ENCODE results near the gene SPTBN1.

The SPTBN1 gene

DNA sequence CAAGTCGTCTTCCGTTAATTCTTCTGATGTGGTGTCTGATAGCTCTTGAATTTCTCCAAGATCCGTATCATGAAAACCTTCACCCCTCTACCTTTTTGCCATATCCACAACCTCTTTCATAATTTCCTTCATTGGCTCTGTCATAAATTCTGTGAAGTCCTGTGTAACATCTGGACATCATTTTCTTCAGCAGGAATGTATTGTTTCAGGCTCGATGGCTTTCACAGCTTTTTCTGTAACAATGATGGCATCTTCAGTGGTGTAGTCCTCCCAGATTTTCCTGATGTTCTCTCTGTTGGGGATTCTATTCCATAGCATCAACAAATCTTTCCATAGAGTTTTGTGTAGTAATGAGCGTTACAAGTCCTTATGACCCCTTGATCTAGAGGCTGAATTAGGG, 153.1 kb downstream of the SPTBN1 start:
- TF ChIP-seq, protein P1, sequence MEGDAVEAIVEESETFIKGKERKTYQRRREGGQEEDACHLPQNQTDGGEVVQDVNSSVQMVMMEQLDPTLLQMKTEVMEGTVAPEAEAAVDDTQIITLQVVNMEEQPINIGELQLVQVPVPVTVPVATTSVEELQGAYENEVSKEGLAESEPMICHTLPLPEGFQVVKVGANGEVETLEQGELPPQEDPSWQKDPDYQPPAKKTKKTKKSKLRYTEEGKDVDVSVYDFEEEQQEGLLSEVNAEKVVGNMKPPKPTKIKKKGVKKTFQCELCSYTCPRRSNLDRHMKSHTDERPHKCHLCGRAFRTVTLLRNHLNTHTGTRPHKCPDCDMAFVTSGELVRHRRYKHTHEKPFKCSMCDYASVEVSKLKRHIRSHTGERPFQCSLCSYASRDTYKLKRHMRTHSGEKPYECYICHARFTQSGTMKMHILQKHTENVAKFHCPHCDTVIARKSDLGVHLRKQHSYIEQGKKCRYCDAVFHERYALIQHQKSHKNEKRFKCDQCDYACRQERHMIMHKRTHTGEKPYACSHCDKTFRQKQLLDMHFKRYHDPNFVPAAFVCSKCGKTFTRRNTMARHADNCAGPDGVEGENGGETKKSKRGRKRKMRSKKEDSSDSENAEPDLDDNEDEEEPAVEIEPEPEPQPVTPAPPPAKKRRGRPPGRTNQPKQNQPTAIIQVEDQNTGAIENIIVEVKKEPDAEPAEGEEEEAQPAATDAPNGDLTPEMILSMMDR (IDR thresholded peaks at IDR 0.05; ENCODE audit: low read depth, low read length) = no peak
- no peak overlapping the region for H3K4me3 ChIP-seq (ENCODE audit: low read depth, low read length)

DNA sequence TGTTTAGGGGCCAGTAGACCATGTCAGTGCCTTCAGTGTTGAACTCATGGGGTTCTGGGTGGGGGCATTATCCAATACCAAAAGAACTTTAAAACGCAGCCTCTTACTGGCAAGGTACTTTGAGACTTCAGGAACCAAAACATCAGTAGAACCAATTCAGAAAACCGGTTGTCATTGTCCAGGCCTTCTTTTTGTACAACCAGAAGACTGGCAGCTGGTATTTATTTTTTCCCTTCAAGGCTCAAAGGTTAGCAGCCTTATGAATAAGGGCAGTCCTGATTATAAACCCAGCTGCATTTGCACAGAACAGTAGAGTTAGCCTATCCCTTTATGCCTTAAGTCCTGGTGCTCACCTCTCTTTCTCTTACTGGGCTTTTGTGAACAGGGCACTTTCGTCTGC, 153.5 kb downstream of the SPTBN1 start:
- H3K4me3 ChIP-seq (ENCODE audit: low read depth, low read length) = no peak overlapping the region
- TF ChIP-seq, protein P1 (IDR thresholded peaks at IDR 0.05; ENCODE audit: low read depth, low read length) = no peak

DNA sequence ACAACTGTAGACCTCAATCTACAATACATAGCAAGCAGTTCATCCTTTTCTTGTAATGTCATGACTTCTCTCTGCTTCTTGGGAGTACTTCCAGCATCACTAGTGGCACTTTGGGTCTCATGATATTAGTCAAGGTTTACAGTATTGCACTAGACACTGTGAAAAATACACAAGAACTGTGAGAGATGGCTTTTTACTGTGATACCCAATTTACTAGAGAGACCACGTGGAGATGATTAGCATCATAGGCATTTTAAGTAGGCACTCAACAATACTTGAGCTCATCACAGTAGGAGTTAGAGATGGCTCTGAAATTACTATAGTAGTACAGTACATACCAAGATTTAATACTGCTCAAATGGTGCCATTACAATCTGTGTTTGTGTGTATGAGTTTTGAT, 154.6 kb downstream of the SPTBN1 start:
- TF ChIP-seq, protein P1 (IDR thresholded peaks at IDR 0.05; ENCODE audit: low read depth, low read length) = no peak

DNA sequence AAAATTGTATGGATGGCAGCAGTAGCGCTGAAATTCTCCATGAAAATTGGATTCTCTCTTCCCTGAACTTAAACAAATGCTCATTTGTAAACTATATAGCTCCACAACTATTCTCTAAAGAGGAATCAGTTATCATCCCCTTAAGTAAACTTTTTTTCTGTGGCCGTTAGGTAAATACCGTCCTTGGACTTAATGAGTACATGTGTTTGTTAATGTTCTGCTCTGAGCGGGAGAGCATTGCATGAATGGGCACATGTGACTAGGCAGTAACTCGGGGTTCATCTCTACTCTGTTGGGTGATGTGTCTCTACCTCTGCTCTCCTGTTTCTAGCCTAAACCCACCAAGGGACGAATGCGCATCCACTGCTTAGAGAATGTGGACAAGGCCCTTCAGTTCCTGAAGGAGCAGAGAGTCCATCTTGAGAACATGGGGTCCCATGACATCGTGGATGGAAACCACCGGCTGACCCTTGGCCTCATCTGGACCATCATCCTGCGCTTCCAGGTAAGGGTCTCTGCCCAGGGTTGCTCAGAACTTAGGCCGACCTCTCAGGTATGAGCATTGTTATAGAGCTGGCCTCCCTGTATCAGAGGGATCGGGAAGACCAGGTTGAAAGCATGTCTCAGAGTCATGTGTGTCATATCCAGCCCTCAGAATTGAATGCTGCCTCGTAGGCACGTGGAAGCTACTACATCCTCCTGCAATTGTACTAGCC, 155.9 kb downstream of the SPTBN1 start:
- TF ChIP-seq, protein P1 (IDR thresholded peaks at IDR 0.05; ENCODE audit: low read depth, low read length) = no peak
- no peak overlapping the region for H3K4me3 ChIP-seq (ENCODE audit: low read depth, low read length)

More for the DNA sequence above, 154.6 kb downstream of the SPTBN1 start:
- H3K4me3 ChIP-seq (ENCODE audit: low read depth, low read length) = no peak overlapping the region

DNA sequence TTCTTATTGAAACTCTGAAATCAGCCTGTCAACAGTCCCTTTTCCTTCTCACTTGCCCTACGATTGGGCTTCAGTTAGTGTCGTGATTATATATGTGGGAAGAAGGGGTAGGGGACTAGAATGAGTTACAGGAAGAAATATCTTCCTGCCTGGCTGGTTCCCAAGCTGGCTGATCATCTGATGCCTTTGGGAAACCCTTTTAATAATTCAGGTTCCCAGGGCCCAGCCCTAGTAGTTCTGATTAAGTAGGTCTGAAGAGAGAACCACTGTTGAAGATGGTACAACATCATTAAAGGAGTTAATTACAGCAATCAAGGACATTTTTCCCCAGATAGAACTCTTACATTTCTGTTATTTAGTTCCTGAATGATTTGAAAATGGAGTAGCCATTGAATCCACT, 157.3 kb downstream of the SPTBN1 start:
- H3K4me3 ChIP-seq (ENCODE audit: low read depth, low read length) = no peak overlapping the region
- TF ChIP-seq, protein P1 (IDR thresholded peaks at IDR 0.05; ENCODE audit: low read depth, low read length) = no peak

DNA sequence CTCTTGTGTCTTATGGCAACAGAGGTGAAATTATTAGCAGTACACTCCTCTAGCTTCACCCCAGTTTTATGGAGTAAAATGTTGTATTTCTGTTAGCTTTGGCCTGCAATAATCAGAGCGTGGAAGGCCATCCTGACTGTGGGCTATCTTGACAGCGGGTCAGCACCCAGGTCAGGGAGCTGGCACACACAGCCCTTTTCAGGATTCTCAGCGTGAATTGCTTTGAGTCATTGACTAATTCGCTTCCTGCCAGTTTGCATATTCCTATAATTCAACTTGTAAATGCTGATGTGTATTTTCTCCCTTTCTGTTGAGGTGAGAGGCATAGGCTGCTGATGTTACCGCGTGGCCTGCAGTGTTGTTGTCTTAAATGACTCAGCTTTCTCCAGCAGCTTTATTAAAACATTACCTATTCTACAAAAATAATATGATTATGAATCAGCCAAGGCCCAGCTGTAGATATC, 157.7 kb downstream of the SPTBN1 start:
- no peak overlapping the region for H3K4me3 ChIP-seq (ENCODE audit: low read depth, low read length)
- TF ChIP-seq, protein P1 (IDR thresholded peaks at IDR 0.05; ENCODE audit: low read depth, low read length) = no peak

DNA sequence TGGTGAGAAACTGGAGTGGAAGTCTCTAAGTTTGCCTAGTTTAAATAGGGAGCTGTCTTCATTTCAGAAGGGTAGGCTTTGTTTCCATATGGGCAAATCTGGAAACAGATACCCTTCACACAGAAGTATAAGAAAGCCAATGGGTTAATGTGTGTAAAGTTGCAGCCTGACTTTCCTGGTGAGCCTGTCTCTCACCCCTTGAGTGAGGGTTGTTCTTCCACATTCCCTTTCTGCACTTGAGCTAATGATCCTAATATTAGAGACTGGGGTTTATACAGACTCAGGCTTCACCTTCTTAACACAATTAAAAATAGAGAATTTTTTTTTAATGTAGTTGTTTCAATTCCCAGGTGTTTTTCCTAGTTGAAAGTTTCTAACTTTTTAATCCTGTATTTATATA, 158.7 kb downstream of the SPTBN1 start:
- TF ChIP-seq, protein P1 (IDR thresholded peaks at IDR 0.05; ENCODE audit: low read depth, low read length) = no peak
- H3K4me3 ChIP-seq (ENCODE audit: low read depth, low read length) = no peak overlapping the region

Measured in WI38 (cell line).